ENCODE data around the gene ZNF385A. TPM values are rescaled to one million over a fixed set of nuclear protein-coding genes. Genes with fewer than 3 reads are reported as not detected.

The ZNF385A gene
- total and polyA plus RNA-seq, 2 of the 8 experiments (the other 6 are each of a cell fraction or from before 2014, with no cell fraction given), result 5.2 to 14.3 TPM

DNA sequence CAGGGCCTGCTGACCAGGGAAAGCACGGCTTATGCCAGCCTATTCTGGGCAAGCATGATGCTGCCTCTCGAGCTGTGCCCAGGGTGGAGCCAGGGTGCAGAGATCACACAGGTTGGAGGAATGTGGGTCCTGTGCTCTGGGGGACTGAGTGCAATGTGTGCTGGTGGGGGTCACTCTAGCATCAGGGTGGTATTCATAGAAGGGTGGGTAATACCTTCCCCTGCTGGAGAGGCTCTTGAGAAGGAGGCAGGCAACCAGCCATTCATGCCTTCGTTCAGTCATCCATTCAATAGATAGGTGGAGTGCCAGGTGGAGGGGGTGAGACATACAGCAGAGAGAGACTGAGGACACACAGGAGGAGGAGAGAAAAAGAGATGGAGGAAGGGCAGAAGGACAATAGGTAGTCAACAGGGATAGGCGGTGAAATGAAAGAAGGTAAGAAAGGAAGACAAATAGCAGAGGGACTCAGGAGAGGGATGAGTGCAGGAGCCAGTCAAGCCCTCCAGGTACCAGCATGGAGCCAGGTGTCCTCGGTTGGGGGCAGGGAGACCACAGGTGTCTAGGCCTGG is 5.2 kb upstream of the ZNF385A start:
- Histone ChIP-seq H2AFZ (ENCODE audit: low read length) (no peak overlapping the region), H2BK12ac (ENCODE audit: low read depth, low read length) (peak overlapping the region; percentile 95; the same call in 1 of the 2 replicates), H2BK20ac (ENCODE audit: low read length) (0 out of 2 replicates have a peak overlapping the region, but pooled peaks have one; percentile 68), H3K4ac (replicated peaks; ENCODE audit: insufficient read length, low read depth, low read length) (no peak overlapping the region), H3K4me1 (replicated peaks in 1 of 4; ENCODE audit: control insufficient read depth in 3 of 4, insufficient read depth in 4 of 4, low read length in 3 of 4) (peaks cover 48 to 67% (median 57%) of the 10 kb centered on the region in 4 experiments), H4K20me1 (replicated peaks in 1 of 2; ENCODE audit: control insufficient read depth in 1 of 2, insufficient read depth in 2 of 2, low read length in 2 of 2) (peaks cover 0 to 4% of the 10 kb centered on the region in 2 experiments), H3K36me3 (ENCODE audit: control insufficient read depth in 2 of 4, insufficient read depth in 4 of 4, low read length in 3 of 4) (no peaks in the 10 kb centered on the region), H2BK15ac (ENCODE audit: low read length) (peak overlapping the region; percentile 88; the same call in 1 of the 2 replicates), H3K23me2 (ENCODE audit: low read depth, low read length) (peaks cover 14% of the 10 kb centered on the region), H3K79me2 (ENCODE audit: control insufficient read depth in 1 of 2, insufficient read depth in 2 of 2, low read length in 2 of 2) (no peaks in the 10 kb centered on the region), H3K4me2 (ENCODE audit: insufficient read depth in 1 of 2, low read depth in 2 of 2, low read length in 2 of 2) (peak overlapping the region; percentile 76 to 87), H4K91ac (replicated peaks; ENCODE audit: insufficient read length, low read length) (peak overlapping the region; percentile 50), H3K27ac (ENCODE audit: low read depth, low read length) (no peak overlapping the region), H3K4me3 (ENCODE audit: extremely low read depth in 1 of 4, insufficient read depth in 2 of 4, low read depth in 3 of 4, low read length in 4 of 4) (peak overlapping the region; percentile 57 to 96 (median 69); a peak in 5 of 8 replicates), H2BK5ac (ENCODE audit: low read depth, low read length) (peak overlapping the region; percentile 85), H3K23ac (ENCODE audit: insufficient read length) (no peak overlapping the region), H3K9me3 (ENCODE audit: insufficient read depth in 2 of 2, low read depth in 1 of 2, low read length in 1 of 2) (no peaks in the 10 kb centered on the region), H3K14ac (ENCODE audit: insufficient read length) (no peak overlapping the region), H3K18ac (ENCODE audit: extremely low read depth, low read length) (peak overlapping the region; percentile 52; the same call in 1 of the 2 replicates), H3K9ac (replicated peaks in 1 of 4; ENCODE audit: extremely low read depth in 1 of 4, low read depth in 3 of 4, low read length in 3 of 4) (no peak overlapping the region), H4K8ac (ENCODE audit: extremely low read depth, insufficient read depth, low read length) (no peak overlapping the region), H3K79me1 (ENCODE audit: low read depth, low read length) (0 out of 2 replicates have a peak, but pooled peaks cover 3% of the 10 kb centered on the region), H4K5ac (ENCODE audit: insufficient read length, low read depth, low read length) (peak overlapping the region; percentile 10), H2AK5ac (ENCODE audit: low read depth, low read length) (peak overlapping the region; percentile 32), H3K27me3 (replicated peaks in 1 of 4; ENCODE audit: control insufficient read depth in 3 of 4, extremely low read depth in 1 of 4, insufficient read depth in 3 of 4, low read length in 3 of 4) (peaks cover 0 to 4% (median 0%) of the 10 kb centered on the region in 4 experiments; a peak in 2 of 7 replicates), H3K56ac (replicated peaks; ENCODE audit: insufficient read length, low read depth, low read length) (no peak overlapping the region), H2BK120ac (replicated peaks; ENCODE audit: low read depth, low read length) (no peak overlapping the region)
- no peak for FAIRE-seq
- DNase-seq (ENCODE audit: low read depth in 1 of 2, low spot score in 2 of 2), result no peak
- CTCF ChIA-PET (ENCODE audit: partially characterized antibody), result interaction anchor here (1.0 to 5.5 kb wide), 4 partner anchors 9 to 43 kb away, joined by 3 to 110 read pairs (median 4); partner anchors contain the start of gene ZNF385A
- POLR2A ChIA-PET (ENCODE audit: partially characterized antibody), result interaction anchor here (0.9 to 1.4 kb wide), 4 partner anchors 33 to 109 kb away, joined by 3 to 4 read pairs (median 3); partner anchors contain the start of gene HNRNPA1
- 79% methylated on average over 5 of the region's 5 CpGs; no CpG with 5 or more reads in 1 of the 2 experiments for WGBS, 2 experiments (ENCODE audit: extremely low coverage in 1 of 2, insufficient coverage in 1 of 2, insufficient read length in 1 of 2, insufficient replicate concordance in 2 of 2, low coverage in 1 of 2, low lambda C conversion rate in 2 of 2, missing lambda C conversion rate in 1 of 2)
- no peak for TF ChIP-seq PHF8 (conservative IDR thresholded peaks at IDR 0.05; ENCODE audit: low read depth, low read length)
- no peak for TF ChIP-seq RNF2 (IDR thresholded peaks at IDR 0.05; ENCODE audit: borderline replicate concordance, low read depth, low read length, missing control alignments, poor library complexity, severe bottlenecking)
- TF ChIP-seq CTBP2 (IDR thresholded peaks at IDR 0.05; ENCODE audit: borderline replicate concordance, insufficient read depth, insufficient read length, low read length), result no peak
